DND-41 (cell line): ENCODE measurements around the gene DIRAS1.

Experiments used
- ATAC-seq: fragments of 200-7000 bp; cut with Tn5 transposase; 3 replicates; pipeline ENCODE4 v1.9.1; 2021; ENCODE audit warnings: low read depth; ENCODE audit not compliant: insufficient read depth
- DNase-seq: peaks from one replicate; pipeline ENCODE4 v3.0.0-alpha.2; 2020
- H2AFZ ChIP-seq: 2 replicates; pipeline ENCODE4 v1.6.0; 2012; ENCODE audit warnings: low read depth, low read length
- H3K27ac ChIP-seq: 2 replicates; pipeline ENCODE4 v1.5.1; 2012; ENCODE audit warnings: low read length, inconsistent platforms
- H3K27me3 ChIP-seq: fragments of 200-600 bp; sonication (generic); 2 replicates; pipeline ENCODE4 v1.6.0; 2012; ENCODE audit warnings: low read length, mild to moderate bottlenecking, inconsistent platforms; ENCODE audit not compliant: insufficient read depth, poor library complexity
- H3K36me3 ChIP-seq: 2 replicates; pipeline ENCODE4 v1.5.1; 2012; ENCODE audit warnings: low read length, inconsistent platforms; ENCODE audit not compliant: insufficient read depth
- H3K4me1 ChIP-seq: 2 replicates; pipeline ENCODE4 v1.5.1; 2012; ENCODE audit warnings: mild to moderate bottlenecking, low read length; ENCODE audit not compliant: insufficient read depth
- H3K4me2 ChIP-seq: 2 replicates; pipeline ENCODE4 v1.6.0; 2012; ENCODE audit warnings: mild to moderate bottlenecking, moderate library complexity, low read length, inconsistent platforms; ENCODE audit not compliant: insufficient read depth
- H3K4me3 ChIP-seq, 2 experiments: fragments of 200-600 bp in 1 of 2; shearing (Covaris generic) in 1 of 2; 2 replicates each; pipeline ENCODE4 v1.5.1; 2012 to 2016; ENCODE audit warnings: inconsistent platforms in 2 of 2, low read length in 2 of 2, mild to moderate bottlenecking in 2 of 2, low read depth in 1 of 2, moderate library complexity in 1 of 2
- H3K79me2 ChIP-seq: 2 replicates; pipeline ENCODE4 v1.6.0; 2012; ENCODE audit warnings: low read length, inconsistent platforms; ENCODE audit not compliant: insufficient read depth
- H3K9ac ChIP-seq: 2 replicates; pipeline ENCODE4 v1.6.0; 2012; ENCODE audit warnings: low read depth, mild to moderate bottlenecking, inconsistent platforms, low read length, moderate library complexity
- H3K9me3 ChIP-seq: 2 replicates; pipeline ENCODE4 v1.5.1; 2012; ENCODE audit warnings: low read length, moderate library complexity, mild to moderate bottlenecking, inconsistent platforms; ENCODE audit not compliant: insufficient read depth, severe bottlenecking
- H4K20me1 ChIP-seq: 2 replicates; pipeline ENCODE4 v1.6.0; 2012; ENCODE audit warnings: low read length; ENCODE audit not compliant: insufficient read depth
- EZH2 ChIP-seq: IDR thresholded peaks from 3 replicates; pipeline ENCODE4 v1.6.1; 2012; ENCODE audit warnings: borderline replicate concordance, low read depth, mild to moderate bottlenecking, moderate library complexity, low read length, inconsistent platforms; ENCODE audit not compliant: severe bottlenecking
- TF ChIP-seq, protein P1 (sequence below): IDR thresholded peaks from 2 replicates; pipeline ENCODE4 v1.5.1; 2012; ENCODE audit warnings: borderline replicate concordance, low read length, moderate library complexity, mild to moderate bottlenecking; ENCODE audit not compliant: poor library complexity, severe bottlenecking; ENCODE audit errors: extremely low read depth

The DIRAS1 gene

DNA sequence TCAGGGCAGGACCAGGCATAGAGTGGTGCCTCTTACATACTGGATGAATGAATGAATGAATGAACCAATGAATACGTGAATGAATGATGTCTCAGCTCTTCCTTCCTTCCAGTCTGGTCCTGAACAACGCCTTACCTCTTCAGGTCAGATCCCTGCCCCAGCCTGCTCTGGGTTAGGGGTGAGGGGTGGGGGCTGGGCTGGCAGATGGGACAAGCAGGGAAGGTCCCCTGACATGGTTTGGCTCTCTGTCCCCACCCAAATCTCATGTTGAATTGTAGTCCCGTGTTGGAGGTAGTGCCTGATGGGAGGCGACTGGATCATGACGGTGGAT, 9.3 kb downstream of the DIRAS1 start:
- no peaks in the 10 kb centered on the region for H3K27me3 ChIP-seq
- H2AFZ ChIP-seq: no peak overlapping the region
- no peak overlapping the region for H3K27ac ChIP-seq
- no peak overlapping the region for H3K4me2 ChIP-seq
- DNase-seq (no peak), ATAC-seq (no peak)
- H3K79me2 ChIP-seq: no peaks in the 10 kb centered on the region
- TF ChIP-seq, protein P1, sequence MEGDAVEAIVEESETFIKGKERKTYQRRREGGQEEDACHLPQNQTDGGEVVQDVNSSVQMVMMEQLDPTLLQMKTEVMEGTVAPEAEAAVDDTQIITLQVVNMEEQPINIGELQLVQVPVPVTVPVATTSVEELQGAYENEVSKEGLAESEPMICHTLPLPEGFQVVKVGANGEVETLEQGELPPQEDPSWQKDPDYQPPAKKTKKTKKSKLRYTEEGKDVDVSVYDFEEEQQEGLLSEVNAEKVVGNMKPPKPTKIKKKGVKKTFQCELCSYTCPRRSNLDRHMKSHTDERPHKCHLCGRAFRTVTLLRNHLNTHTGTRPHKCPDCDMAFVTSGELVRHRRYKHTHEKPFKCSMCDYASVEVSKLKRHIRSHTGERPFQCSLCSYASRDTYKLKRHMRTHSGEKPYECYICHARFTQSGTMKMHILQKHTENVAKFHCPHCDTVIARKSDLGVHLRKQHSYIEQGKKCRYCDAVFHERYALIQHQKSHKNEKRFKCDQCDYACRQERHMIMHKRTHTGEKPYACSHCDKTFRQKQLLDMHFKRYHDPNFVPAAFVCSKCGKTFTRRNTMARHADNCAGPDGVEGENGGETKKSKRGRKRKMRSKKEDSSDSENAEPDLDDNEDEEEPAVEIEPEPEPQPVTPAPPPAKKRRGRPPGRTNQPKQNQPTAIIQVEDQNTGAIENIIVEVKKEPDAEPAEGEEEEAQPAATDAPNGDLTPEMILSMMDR: no peak
- TF ChIP-seq EZH2: no peak
- H3K4me1 ChIP-seq: no peaks in the 10 kb centered on the region
- H3K9me3 ChIP-seq: peaks cover 6% of the 10 kb centered on the region
- H3K36me3 ChIP-seq: no peaks in the 10 kb centered on the region
- H3K9ac ChIP-seq: no peak overlapping the region
- H3K4me3 ChIP-seq: no peak overlapping the region
- no peaks in the 10 kb centered on the region for H4K20me1 ChIP-seq

DNA sequence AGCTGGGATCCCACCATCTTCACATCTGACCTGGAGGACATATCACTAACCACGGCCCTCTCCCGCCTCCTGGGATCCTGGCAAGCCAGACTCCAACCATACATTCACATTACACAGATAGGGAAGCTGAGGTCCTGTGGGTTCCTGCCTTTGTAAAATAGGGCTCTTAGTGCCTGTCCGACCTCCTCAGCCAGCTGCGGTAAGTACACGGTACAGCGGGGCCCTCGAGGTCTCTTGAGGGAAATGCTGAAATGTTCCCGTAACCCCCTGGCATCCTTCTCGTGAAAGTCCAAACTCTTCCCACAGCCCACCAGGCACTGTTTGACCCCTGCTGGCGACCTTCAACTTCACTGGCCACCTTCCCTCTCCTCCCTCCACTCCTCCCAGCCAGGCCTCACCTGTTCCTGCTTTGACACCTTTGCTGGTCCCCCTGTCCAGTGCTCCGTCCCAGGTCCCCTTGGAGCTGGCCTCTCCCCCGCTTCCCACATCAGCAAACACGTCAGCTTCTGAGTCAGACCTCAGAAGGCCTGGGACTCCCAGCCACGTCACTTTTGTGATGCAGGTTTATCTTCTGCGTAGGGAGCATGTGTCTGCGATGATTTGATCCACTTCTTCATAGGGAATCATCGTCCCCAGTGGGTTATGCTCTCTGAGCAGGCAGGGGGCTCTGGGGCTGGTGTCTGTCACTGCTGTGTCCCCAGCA, 9.8 kb downstream of the DIRAS1 start:
- no peaks in the 10 kb centered on the region for H4K20me1 ChIP-seq
- no peak overlapping the region for H2AFZ ChIP-seq
- no peak overlapping the region for H3K4me2 ChIP-seq
- H3K27ac ChIP-seq: no peak overlapping the region
- no peak for DNase-seq
- ATAC-seq: no peak
- TF ChIP-seq EZH2: no peak
- TF ChIP-seq, protein P1: no peak
- H3K4me1 ChIP-seq: no peaks in the 10 kb centered on the region
- H3K9ac ChIP-seq: no peak overlapping the region
- H3K36me3 ChIP-seq: no peaks in the 10 kb centered on the region
- H3K4me3 ChIP-seq: no peak overlapping the region
- no peaks in the 10 kb centered on the region for H3K27me3 ChIP-seq
- H3K9me3 ChIP-seq: peaks cover 6% of the 10 kb centered on the region
- H3K79me2 ChIP-seq: no peaks in the 10 kb centered on the region

DNA sequence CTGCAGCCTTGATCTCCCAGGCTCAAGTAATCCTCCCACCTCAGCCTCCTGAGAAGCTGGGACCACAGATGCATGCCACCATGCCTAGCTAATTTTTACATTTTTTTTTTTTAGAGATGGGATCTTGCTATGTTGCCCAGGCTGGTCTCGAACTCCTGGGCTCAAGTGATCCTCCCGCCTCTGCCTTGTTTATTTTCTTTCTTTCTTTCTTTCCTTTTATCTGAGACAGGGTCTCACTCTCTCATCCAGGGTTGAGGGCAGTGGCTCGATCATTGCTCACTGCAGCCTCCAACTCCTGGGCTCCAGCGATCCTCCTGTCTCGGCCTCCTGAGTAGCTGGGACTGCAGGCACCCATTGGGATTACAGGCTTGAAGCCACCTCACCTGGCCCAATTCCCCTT, 14.9 kb downstream of the DIRAS1 start:
- no peak for ATAC-seq
- H3K79me2 ChIP-seq: no peaks in the 10 kb centered on the region
- H3K27me3 ChIP-seq: no peaks in the 10 kb centered on the region
- no peak for TF ChIP-seq EZH2
- TF ChIP-seq, protein P1: no peak
- H3K4me1 ChIP-seq: no peaks in the 10 kb centered on the region
- no peaks in the 10 kb centered on the region for H3K36me3 ChIP-seq
- no peak overlapping the region for H3K4me2 ChIP-seq
- H3K4me3 ChIP-seq: no peak overlapping the region
- no peak for DNase-seq
- no peak overlapping the region for H2AFZ ChIP-seq
- no peaks in the 10 kb centered on the region for H3K9me3 ChIP-seq
- no peak overlapping the region for H3K9ac ChIP-seq
- H3K27ac ChIP-seq: no peak overlapping the region
- H4K20me1 ChIP-seq: no peaks in the 10 kb centered on the region; the same call in 1 of the 2 replicates
